ENCODE results near the gene TMEM271. TPM values are rescaled to one million over a fixed set of nuclear protein-coding genes. Genes with fewer than 3 reads are reported as not detected.

Gene TMEM271
- total RNA-seq, 1 donor from 2014 or later = not detected

DNA sequence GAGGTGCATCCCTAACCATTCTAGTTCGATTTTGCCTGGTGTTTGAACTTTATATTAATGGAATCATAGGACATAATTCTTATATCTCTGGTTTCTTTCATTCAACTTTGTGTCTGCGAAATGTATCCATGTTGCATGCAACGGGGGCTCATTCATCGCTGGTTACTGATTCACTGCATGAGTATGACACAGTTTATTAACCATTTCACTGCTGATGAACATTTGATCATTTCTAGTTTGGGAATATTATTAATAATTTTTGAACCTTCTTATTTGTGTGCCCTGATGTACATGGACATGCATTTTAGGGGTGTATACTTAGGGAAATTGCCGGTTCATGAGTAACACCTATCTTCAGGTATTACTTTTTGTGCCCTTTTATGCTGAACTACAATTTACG, 5.1 kb upstream of the TMEM271 start:
- DNase-seq (ENCODE audit: low spot score) = no peak

DNA sequence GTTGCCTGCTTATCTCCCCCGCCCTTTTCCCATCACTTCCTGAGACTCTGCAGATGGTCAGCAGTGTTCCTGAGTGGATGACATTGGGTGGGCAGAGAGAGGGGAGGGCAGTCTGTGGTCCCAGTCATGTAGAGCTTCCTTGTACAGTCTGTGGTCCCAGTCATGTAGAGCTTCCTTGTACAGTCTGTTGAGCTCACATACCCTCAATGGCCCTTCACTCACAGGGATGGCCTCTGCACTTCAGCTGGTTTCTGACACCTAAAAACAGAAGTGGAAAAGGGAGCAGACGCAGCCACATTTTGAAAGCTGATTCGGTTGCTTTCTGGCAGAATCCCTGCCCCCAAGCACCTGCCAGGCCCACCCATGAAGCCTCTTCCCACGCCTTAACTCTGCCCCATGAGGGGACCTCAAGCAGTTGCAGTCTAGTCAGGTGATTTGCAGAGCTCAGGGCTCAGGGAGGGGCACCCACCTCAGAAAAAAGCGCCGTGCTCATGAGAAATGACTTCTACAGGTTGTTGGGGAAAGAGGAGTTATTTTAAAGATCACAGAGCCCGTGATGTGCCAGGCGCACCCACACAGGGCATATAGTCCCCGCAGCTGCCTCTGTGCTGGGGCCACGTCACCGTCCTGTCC, 3.6 kb upstream of the TMEM271 start:
- no peak for DNase-seq (ENCODE audit: low spot score)

DNA sequence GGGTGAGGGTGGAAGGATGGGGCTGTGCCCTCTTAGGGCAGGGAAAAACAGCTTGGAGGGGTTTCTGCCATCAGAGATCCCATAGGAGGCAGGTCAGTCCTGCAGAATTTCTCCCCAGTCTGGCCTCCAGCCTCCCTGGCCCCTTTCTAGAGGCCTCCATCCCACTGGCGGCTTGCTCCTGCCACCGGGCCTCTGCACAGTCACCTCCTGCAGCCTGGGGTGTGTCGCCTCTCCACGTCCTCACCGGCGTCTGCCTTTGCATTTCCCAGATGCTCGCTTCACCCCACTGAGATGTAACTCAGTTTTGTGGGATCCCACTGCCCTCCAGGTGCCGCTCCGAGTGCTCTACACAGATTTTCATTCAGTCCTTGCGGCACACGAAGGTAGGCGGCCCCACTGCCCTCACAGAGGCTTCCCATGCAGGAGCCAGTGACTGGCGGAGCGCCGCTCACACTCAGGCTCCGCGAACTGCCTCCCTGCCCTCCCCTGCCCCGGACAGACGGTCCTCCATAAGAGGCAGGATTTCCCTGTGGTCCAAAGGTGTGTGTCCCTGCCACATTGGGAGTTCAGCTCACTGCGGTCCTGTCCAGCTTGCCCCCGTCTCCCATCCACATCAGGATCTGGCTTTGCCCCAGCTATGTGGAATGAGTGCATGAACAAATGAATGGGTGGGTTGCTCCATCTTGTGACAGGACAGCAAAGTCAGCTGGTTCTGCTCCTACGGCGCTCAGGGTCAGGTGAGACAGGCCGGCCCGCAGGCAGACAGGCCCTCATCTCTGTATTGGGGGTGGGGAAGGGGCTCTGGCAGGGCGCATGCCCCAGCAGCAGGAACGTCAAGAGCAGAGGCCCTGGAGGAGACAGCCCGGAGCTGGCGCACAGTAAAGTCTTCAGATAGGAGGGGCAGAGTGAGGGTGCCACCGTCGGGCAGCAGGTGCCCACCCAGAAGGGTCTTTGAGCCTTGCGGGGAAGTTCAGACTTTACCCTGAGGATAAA, 2.7 kb upstream of the TMEM271 start:
- DNase-seq (ENCODE audit: low spot score) = no peak

DNA sequence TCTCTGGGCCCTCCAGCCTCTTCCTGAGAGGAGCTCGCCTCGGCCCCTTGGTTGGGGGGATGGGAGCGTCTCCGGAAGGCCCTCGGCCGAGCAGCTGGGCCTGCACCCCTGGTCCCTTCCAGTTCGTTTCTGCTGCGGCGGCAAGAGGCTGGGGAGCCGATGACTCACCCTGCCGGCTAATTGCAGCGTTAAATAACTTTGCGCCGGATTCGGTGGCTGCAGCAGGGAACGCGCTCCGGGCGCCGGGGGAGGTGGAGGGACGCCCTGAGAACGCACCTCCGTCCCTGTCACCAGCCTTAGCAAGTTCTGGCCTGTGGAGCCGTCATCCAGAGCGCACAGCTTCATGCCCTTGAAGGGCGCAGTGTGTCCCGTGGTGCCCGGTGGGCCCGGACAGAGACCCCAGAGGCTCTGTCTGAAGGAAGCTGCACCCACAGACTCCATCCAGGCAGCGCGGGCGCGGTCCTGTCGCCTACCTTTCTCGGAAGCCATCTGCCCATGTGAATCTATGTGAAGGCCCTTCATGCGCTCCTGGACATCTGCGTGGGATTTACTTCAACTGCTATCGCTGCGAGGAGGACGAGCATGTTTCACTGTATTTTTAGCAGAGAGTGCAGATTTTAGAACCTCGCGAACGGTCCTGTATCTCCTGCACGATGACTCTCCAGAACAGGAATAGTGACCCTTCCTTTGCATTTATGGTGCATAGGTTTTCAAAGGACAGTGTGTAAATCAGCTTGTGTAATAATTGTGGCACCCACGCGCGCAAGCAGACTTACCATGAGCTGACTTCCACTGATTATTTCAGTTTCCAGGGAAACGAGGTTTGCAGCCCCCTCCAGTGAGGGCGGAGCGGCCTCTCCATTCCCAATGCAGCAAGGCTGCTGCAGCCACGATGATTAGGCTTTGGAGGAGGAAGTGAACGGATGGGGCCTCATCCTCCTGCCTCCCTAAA, 1.7 kb upstream of the TMEM271 start:
- no peak for DNase-seq (ENCODE audit: low spot score)

DNA sequence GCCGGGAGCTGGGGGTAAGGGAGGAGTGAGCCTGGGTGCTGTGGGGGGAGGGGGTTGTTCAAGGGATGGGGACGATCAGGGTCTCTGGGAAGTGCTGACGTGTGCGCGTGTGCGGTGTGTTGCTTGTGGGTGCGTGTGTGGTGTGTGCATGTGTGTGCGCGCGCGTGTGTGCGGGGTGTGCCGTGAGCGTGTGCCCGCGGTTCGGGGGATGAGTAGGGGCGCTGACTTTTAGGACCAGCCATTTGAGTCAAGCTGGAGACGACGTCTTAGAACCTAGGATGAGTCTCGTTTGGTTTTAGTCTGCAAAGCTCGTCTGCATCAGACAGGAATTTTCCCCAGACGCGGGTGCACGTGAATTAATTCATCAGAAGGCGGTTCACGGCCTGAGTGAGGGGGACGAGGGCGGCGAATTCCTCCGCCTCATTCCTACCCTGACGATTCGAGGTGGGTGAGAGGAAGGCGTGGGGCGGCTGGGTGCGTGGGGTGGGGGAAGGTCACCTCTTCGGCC, 950 bp upstream of the TMEM271 start:
- DNase-seq (ENCODE audit: low spot score) = no peak

DNA sequence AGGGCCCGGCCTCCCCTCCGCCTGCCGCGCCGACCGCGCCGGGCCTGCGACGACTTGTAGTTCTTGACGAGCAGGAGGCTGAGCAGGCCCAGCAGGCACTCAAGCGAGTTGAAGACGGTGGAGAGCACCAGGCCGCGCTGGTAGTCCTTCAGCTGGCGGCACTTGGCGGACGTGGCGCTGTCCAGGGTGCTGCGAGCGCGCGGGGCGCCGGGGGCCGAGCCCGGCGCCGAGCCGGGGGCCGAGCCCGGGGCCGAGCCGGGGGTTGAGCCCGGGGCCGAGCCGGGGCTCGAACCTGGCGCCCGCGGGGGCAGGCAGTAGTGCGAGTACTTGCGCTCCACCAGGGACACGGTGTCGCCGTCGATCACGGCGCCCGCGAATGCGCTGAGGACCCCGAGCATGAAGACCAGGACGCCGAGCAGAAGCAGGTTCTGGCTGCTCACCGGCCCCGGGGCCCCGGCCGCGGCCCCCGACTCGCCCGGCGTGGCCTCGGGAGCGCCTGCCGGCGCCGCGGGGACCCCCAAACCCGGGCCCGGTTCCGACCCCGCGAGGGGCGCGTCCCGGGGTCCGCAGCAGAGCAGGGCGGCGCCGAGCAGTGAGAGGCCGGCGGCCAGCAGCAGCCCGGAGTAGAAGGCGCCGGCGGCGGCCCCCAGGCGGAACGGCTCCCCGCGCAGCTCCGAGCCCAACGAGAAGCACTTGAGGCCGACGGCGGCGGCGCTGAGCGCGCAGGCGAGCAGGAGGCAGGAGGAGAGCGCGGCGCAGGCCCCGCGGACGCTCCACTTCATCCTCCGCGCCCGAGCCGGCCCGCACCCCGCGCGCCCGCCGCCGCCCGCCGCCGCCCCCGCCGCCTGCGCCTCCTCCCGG, 584 bp downstream of the TMEM271 start:
- peak; percentile 69 for DNase-seq (ENCODE audit: low spot score)

DNA sequence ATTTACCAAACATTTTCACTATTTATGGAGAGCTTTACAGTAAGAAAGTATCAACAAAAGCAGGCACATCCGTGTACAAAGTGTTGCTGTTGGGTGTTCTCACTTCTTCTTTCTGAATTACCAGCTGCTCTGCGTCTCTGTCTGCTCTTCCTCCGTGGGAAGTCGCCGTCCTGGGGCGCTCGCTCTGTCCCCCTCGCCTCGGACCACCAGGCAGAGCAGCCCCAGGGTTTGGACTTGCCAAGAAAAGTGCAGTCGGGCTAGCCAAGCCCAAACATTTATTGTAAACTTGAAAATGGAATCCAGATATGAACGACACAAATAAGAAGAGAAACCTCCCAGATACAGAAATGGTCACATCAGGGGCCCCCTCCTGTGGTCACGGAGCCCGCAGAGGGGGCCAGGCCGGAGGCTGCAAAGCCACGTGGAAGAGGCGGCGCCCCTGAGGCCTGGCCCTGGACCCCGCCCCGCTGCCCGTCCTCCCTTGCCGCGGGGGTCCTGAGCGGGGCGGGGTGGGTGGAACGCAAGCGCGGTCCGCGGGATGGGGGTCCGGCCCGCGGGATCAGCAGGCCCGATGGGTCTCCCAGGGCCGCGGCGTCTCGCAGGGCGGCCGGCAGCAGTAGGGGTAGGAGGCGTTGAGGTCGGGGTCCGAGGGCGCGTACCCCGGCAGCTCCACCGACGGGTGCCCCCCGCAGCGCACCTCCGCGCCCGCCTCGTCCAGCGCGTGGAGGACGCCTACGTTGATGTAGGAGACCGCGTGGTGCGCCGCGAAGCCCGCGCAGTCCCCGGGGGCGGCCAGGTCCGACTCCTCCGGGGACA, 1.5 kb downstream of the TMEM271 start:
- DNase-seq (ENCODE audit: low spot score) = no peak

DNA sequence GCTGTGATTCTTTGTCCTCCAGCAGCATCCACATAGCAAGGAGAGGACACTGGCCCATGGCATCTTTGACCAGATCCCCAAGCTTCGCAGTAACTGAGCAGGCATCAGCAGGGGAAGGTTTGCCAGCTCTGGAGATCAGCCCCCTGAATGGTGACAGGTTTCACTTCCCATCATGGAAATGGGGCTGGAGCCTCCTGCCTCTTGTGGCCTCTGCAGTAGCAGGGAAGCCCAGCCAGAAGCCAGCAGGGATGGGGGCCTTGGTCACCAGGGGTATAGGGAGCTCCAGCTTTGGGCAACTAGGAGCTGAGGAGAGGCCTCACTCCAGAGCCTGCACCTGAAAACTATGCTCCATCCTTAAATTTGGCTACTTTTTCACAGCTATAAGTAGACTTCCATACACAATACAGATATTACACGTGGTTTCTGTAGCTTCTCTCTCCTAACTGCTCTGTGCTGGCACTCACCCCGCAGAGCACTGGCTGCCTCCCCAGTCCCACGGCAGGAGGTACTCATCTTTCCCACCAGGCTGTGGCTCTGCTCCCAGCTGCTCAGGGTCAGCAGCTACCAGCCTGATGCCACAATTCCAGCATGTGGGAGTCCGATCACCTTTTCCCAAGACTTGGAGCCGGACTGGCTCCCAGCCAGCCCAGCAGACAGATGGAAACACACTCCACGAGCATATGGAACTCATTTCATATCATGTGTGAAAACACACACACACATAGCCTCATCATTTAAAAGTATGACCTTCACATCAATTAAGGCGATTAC, 2.8 kb downstream of the TMEM271 start:
- no peak for DNase-seq (ENCODE audit: low spot score)

DNA sequence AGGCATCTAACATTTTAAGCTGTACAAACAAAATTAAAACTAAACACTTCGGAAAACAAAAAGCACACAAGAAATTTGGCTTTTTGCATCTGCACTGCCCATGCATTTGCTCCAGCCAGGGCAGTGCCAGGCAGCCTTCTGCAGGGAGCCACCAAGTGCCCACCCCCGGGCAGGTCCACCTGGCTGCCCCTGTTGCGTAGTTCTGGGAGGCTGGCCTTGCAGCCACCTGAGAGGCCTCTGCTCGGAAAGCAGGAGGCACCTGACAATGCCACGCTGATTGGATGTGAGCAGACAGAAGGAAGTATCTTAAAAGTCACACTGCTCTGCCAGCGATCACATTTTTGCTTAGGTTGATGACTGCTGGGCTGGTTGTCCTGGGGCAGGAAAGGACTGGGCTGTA, 3.5 kb downstream of the TMEM271 start:
- DNase-seq (ENCODE audit: low spot score) = no peak

DNA sequence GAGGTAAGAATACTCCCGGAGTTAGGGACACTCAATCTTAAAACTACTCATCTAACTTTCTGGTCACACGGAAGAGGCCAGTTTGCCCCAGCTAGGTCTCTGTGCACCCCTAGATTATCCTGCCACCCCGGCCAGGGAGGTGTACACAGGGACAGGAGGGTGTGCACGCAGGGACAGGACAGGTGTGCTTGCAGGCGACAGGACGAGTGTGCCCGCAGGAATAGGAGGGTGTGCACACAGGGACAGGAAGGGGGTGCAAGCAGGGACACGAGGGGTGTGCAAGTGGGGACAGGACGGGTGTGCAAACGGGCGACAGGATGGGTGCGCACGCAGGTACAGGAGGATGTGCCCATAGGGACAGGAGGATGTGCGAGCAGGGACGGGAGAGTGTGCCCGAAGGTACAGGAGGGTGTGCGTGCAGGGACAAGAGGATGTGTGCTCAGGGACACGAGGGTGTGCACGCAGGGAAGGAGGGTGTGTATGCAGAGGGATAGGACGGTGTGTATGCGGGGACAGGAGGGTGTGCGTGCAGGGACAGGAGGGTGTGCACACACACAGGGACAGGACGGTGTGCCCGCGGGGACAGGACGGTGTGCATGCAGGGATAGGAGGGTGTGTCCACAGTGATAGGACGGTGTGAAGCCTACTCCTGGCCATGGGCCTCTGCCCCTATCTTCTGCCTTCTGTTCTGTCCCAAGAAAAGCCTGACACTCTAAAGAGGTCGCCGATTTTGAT, 4.1 kb downstream of the TMEM271 start:
- no peak for DNase-seq (ENCODE audit: low spot score)

DNA sequence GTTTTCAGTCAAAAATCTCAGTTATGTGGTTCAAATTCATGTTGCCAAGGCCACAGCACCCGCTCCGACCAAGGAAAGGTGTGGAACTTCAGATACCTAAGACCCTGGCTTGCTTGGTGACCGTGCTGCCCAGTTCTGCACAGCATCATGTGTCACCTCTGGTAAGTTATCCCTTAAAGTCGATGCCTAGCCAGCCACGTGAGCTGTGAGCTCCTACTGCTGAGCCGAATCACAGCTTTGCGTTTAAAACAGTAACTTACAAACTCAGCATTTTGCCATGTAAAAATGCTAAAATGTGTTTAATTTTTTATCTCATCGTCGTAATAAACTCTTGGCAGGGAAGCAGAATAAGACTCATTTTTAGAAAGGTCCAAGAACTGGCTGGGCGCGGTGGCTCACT, 5.3 kb downstream of the TMEM271 start:
- no peak for DNase-seq (ENCODE audit: low spot score)

DNA sequence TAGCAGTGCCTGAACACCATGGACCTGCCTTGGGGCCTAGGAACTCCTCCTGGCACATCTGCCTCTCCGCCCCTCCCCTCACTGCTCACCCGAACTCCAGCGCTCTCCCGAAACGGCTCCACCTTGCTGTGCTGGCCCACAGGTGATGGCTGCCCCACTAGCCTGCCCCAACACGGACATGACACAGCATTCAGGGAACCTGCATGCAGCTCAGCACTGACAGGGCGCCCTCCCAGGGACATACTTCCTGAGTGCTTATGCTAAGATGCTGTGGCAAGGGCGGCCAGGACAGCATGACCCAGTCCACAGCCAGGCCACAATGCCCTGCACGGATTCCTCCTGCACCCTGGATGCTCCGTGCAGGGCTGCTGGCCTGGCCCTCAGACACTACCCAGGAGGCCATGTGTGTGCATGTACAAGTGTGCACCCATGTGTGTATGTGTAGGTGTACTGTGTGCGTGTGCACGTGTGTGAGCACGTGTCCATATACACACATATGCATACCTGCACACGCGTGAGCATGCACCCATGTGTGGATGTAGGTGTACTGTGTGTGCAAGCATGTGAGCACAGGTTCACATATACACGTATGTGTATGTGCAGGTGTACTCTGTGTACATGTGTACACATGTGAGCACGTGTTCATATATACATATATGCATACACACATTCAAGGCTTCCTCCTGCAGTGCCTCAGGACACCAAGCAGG, 6.0 kb downstream of the TMEM271 start:
- DNase-seq (ENCODE audit: low spot score) = no peak

DNA sequence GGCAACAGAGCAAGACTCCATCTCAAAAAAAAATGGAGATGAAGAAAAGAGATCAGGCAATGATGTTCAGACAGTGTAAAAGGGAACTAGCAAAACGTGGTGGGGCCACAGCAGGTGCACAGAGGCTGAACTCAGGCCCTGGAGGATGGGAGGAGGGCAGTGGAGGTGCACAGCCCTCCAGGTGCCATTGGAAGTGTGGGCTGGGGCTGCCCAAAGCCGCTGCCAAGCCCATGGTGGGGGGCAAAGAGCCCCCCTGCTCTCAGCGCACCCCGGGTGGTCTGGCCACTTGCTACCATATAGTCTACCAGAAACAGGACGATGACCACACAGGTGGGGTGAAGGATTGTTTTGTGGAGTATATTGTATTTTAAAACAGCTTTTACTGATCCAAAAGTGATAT, 7.1 kb downstream of the TMEM271 start:
- no peak for DNase-seq (ENCODE audit: low spot score)

DNA sequence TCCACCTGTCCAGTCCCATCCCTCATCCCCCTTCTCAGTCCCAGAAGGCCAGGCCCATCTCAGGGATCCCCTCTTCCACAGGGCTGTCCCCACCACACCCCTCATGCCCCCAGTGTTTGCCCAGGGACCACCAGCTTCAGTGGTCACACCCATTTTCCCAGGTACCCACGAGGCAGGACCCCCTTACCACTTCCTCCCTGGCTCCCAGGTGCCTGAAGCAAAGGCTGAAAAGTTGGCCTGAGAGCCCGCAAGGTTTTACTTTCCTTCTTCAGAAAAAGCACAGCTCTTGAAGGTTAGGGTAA, 7.8 kb downstream of the TMEM271 start:
- DNase-seq (ENCODE audit: low spot score) = no peak

DNA sequence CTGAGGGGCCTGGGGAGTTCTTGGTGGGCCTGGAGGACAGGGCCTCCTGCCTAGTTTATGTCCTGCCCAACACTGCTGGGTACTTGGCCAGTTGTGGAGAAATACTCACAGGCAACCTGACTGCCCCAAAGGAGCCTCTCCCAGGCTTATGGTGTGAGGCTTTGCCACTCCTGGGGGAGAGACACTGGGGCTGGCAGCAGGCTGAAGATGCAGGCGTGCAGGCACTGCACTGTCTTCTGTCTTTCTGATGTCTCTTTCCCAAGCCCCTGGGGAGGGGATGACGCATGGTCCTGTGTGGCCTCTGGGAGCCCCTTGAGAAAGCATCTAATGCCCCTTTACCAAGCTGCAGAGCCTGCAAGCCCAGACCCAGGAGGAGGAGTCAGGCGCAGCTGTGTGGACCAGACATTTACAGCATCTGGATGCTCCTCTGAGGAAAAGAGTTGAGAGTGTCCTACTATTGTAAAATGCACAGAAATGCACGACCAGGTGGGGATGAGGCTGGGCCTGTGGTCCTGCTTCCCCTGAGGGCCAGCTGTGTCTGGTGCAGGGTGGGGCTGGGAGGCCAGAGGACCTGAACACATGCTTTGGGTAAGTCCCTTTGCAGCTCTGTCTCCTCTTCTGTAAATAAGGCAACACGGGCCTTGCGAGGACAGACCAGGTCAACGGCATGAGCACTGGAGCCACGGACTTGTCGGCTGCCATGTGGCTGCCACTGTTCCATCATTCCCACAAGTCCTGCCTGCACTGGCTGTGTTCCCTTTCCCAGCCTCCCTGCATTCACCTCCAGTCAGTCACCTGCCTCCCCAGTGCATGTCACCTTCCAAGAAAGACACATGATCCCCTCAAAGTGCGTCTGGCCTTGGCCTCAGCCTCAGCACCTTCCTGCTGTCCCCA, 8.4 kb downstream of the TMEM271 start:
- DNase-seq (ENCODE audit: low spot score) = no peak

DNA sequence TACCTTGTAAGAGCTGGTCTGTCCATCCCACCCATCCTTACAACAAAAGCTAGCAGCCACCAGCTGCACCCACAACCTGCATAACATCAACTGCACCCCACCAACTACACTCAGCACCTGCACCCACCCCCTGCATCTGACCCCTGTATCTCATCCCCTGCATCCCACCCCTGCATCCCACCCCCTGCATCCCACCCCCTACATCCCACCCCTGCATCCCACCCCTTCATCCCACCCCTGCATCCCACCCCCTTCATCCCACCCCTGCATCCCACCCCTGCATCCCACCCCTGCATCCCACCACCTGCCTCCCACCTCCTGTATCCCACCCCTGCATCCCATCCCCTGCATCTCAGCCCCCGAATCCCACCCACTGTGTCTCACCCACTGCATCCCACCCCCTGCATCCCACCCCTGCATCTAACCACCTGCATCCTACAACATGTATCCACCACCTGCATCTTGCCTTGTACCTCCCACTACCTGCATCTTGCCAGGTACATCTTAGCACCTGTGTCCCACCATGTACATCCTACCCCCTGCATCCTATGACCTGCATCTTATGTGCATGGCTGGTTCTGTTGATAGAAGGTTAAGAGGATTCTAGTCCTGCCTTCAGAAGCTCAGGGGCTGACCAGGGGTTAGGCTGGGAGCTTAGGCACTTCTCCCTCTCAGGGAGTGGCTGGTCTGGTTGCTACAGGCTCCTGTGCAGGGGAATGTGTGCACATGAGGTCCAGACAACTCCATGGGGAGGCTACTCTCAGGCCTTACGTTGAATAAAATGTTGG, 9.4 kb downstream of the TMEM271 start:
- no peak for DNase-seq (ENCODE audit: low spot score)

Data from umbilical cord (tissue), 2 donors.